NOMO-1 treated with dmso at 0.1 percent for 144 hours (cell line): ENCODE data around the gene SPINT1.
A peak's percentile ranks its signal among the peaks of the same experiment; 100 is the strongest.
"Not testable (repeated sequence)": the region's sequence is repeated elsewhere in the genome, so short reads cannot be mapped to it uniquely, and the experiment has no call there.

Experiments used
- DNase-seq: peaks from one replicate; lab custom pipeline; 2025; ENCODE audit not compliant: unreplicated experiment; lab: John Stamatoyannopoulos, UW

The SPINT1 gene

DNA sequence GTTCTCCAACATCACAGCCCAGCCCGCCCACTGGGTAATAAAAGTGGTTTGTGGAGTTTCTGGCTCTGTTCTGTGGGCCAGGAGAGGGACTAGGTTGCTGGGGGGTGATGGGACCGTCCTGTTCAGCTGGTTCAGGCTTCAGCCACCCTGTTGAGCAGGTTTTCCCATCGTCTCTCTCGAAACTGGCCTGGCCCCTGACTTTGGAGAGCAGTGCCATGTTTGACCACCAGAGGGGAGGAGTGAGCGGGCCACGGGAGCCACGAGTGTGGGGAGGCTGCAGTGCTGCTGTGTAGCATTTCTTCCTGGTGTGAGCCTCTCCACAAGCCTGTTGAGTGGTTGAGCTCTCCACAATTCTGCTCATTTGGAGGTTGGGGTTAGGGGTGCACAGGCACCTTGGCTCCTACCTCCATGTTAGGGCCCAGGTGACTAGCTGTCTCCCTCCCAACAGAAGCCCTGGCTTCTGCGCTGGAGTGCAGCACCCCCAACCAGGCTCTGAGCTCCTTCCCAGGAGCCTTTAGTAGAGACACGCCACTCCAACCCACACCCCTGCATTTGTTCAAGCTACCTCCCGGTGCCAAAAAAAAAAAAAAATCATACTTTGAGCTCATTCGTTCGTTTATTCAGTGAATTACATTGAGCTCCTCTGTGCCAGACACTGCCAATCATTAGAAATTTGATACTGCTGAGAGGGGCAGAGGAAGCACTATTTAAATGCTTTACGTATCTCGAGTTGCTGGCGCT, 13.9 kb downstream of the SPINT1 start:
- DNase-seq, result peak; percentile 34

DNA sequence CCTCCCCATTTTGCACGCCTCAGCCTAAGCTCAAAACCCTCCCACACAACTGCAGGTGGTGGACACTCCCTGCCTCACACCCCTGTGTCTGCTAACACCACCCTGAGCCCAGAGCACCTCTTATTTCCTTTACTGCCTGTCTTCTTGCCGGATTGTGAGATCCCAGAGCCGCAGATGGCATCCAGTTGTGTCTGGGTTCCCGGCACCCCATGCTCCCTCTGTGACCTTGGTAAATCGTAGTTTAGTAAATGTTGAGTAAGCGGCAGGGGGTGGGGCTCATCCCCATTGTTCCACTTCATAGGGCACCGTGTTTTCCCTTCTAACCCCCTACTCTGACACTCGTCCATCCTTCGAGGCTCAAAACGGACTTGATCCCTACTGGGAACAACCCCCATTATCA, 14.9 kb downstream of the SPINT1 start:
- DNase-seq, result no peak

DNA sequence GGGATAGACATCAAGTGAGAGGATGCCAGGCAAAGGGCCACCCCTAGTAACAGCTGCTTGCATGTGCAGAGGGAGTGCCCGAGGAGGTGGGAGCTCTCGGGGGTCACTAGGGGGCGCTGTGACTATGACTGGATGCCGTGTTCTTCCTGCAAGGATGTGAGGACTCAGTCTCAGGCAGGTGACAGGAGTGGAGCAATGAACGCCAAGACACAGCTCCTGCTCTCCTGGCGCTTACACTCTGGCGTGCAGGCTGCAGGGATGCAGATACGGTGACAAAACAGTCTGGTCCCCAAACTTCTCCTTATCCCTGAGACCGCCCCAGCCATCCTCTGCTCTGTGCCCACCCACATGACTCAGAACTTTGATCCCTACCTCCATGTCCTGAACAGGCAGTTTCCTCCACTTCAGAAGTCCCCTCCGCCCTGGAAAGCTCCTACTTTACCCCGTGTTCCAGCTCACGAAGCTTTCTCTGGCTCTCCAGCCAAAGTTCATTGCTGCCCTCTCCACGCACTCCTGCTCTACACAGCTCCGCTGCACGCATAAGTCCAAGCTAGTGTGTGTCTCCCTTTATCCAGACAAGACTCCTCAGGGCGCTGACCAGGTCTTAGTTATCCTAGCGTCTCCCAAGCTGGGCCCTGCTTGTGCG, 15.5 kb downstream of the SPINT1 start:
- peak; percentile 62 for DNase-seq

DNA sequence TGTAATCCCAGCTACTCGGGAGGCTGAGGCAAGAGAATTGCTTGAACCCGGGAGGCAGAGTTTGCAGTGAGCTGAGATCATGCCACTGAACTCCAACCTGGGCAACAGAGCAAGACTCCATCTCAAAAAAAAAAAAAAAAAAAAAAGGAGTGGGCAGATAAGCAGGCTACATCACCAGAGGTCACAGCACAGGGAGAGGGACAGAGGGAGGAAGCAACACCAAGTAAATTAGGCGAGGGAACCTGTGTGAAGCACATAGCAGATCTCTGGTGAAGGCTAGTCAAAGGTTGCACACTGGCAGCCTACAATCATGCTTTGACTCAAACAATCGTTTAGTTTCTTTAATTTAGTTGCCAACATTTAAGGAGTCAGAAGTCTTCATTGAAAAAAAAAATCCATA, 17.3 kb downstream of the SPINT1 start:
- not testable (repeated sequence) for DNase-seq

DNA sequence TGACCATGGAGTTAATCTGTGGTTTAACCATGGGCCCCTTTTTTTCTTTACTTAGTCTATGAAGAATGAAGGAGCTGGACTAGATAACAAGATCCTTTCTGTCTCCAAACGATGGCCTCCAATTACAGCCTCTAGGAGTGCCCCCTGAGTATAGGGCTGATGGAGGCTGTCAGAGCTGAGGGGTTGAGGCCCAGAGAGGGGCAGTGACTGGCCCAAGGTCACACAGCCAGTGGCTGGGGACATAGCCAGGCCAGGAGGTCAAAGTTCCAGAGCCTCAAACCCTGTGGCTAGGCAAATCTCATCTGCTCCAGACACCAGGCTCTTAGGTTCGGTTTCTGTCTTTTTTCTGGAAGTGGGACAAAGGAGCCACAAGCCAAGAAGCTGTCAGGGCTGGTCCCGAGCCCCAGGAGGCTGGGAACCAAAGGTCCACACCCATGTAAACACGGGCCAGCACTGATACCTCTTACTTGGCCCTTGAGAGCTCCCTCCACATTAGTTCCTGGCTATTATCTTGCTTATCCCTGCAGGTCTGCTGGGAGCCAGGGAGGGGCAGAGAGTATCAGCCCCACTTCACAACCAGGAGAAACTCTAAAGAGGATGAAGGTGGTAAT, 19.9 kb downstream of the SPINT1 start:
- no peak for DNase-seq

DNA sequence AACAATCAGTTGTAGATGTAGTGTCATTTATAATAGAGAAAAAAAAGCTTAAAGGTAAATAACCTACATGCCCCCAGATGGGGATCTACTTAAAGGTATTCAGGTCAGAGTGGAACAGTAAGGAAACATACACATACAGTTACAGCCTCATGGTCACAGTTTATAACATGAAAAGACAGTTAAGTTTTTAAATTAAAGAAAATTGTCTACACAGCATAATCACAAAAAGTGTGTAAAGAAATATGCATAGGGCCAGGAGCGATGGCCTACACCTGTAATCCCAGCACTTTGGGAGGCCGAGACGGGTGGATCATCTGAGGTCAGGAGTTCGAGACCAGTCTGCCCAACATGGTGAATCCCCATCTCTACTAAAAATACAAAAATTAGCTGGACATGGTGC, 23.4 kb downstream of the SPINT1 start:
- no peak for DNase-seq

DNA sequence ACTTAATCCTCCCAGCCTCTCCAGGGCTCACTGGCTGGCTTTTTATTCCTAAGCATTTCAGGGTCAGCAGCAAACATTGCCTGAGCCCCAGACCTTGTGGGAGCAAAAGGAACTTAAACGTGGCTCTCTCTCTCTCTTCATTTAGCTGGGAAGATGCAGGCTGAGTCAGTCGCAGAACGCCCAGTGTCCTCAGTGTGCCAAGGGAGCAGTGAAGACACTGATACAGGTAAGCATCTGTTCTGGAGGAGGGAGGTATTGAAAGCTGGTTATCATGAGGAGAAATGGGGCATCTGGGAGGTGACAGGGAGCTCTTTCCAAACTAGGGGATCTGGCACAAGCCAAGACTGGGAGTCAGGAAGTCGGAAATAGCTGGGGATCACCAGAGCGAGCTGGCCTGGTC, 25.8 kb downstream of the SPINT1 start:
- no peak for DNase-seq

DNA sequence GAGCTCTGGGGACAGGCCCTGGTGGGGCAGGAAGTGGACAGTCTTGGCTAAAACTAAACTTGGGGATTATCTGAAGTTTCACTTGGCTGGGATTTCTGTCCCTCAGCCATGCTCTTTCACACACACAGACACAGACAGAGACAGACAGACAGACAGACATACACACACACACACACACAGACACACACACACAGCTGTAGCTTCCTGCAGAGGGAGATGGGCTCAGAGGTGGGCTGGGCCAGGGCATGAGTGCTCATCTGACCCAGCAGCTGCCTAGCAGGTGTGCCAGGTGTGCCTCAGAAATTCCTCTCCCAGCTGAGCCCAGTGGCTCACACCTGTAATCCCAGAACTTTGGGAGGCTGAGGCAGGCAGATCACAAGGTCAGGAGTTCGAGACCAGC, 26.9 kb downstream of the SPINT1 start:
- no peak for DNase-seq

DNA sequence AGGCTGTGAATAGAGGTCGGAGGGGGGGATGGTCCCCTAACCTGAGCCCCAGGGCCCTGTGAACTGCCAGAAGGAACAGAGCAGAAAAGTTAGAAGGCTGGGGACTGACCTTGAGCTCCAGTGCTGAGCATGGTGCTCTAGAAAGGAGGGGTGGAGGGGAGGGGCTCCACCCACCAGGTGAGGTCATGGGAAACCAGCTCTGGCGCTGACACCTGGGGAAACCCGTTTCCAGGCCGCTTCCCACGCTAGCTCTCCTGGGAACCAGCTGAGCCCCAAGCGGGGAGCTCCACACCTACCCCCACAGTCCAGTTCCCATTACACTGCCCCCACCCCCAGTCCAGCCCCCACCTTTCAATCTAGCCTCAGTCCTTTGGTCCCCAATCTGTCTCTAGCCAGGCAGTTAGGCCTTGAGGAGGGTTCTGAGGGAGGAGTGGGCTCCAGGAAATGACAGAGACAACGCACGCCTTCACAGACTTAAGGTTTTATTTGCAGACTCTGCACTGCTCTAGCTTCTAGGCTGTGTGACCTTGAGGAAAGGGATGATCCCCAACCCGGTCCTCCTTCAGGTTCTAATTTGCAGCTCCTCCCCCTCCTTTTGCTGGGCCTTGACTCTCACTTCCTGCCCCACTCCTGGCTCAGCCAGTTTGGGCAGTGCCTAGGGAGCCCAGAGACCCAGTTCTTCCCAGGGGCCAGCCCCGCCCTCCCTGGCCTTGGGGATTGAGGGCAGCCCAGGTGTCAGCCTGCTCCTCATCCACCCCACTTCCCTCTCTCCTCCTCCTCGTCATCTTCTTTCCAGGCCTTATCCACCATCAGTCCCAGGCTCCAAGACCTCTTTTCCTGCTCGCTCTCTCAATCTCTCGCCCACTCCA, 28.1 kb downstream of the SPINT1 start:
- no peak for DNase-seq

DNA sequence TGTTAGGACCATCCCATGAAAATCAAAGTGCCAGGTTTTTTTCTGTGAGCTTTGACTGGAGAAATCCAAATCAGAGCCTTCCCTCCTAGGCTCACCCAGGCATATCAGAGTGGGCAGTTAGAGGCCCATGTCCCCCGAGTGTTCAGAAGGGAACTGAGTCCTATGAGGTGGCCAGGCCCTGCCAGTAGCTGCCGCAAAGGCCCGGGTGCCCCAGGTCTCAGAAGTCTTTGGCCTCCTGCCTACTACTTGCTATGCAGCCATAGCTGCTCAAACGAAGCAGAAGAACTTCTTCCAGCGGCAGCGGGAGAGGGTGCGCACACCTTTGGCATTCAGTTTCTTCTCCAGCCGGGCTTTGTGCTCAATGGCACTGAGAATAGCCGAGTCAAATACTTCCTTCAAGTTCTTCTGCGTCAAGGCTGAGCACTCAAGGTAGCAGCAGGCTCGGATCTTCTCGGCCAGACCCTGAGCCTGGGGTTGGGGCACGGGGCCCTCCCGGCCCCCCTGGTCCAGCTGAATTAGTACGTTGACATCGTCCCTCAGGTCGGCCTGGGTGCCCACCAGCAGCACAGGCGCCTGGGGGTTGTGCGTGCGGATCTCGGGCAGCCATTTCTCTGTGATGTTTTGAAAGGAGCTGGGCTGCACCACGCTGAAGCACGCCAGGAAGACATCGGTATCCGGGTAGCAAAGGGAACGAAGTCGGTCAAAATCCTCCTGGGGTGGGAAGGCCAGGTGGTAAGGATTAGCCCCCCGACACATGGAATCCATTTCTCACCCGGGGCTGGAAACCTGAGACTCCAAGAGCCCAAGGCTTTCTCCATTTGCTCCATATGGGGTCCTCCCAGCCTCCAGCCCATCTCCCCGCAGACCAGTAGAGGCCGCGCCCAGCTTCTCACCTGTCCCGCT, 29.2 kb downstream of the SPINT1 start:
- DNase-seq, result no peak

DNA sequence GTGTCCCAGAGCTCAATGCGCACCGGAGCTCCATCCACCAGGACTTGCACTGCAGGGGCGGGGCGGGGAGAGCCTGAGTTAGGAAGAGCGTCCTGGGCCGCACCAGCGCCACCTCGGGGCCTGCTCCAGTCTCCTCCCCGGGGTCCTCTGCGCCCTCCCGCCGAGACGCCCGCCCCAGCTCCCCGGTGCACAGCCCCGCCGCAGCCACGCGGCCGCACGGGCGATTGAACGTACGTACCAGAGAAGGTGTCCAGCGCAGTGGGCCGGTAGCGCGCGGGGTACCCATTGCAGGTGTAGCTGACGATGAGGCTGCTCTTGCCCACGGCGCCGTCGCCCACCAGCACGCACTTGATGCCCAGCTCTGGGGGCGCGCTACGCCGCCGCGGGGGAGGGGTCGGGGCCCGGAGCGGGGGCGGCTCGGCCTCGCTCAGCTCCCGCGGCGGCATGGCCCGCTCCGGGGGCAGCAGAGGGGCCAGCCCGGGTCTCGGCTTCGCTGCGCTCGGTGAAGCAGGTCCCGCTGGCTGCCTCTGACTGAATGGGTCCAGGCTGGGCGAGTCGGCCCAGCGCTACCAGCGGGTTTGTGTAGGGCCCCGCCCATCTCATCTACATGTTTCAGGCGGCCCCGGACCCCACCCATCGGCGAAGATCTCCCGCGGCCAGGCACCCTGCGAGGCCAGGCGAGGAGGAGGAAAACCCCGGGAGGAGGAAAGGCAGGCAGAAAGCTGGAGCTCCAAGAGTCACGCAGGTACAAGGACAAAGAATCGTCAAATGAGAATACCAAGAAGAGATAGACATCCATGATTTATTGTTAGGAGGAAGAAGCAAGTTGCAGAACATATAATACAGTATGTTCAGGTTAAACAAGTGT, 30.1 kb downstream of the SPINT1 start, which contains the start of gene RHOV:
RHOV (minus strand) TSS at position 541 of the 868 bp plus-strand sequence; CDS start at position 446, 95 bp downstream.
- peak; percentile 20 for DNase-seq

DNA sequence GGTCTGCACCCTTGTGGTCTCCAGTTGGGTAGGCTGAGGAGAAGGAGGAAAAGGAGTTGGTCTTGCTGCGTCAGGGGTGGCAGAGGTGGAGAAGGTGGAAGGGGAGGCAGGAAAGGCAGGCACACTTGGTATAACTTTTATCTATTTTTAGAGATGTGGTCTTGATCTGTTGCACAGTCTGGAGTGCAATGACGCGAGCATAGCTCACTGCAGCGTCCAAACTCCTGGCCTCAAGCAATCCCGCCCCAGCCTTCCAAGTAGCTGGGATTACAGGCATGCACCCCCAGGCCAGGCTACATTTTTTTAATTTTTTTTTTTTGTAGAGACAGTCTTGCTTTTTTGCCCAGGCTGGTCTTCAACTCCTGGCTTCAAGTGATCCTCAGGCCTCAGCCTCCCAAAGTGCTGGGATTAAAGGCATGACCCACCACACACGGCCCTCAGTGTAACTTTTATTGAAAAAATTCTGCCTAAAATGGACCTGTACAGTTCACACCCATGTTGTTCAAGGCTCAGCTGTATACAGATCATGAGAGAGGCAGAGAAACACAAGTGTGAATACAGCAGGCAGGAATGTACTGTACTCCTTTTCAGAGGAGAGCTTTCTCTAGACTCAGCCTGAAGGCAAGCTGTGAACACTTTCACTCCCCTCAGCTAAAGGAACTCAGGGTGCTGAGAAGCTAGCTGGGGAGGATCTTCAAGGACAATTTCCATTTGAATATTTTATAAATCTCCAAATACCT, 32.3 kb downstream of the SPINT1 start:
- DNase-seq, result no peak

DNA sequence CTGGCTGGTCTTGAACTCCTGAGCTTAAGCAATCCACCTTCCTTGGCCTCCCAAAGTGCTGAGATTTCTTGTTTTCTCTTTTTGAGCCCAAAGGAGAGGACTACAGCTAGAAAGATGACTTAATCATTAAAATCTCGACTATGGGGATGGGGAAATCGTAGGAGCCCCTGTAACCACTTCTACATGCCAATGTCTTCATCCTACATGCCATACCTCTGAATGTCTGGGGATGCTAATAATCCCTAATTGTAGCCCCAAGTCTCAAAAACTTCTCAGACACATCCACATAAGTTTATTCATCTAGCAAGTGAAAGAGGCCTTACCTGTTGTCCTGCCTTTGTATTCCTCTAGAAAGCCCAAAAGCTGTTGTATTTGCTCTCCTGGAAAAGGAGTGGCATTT, 33.8 kb downstream of the SPINT1 start:
- no peak for DNase-seq

DNA sequence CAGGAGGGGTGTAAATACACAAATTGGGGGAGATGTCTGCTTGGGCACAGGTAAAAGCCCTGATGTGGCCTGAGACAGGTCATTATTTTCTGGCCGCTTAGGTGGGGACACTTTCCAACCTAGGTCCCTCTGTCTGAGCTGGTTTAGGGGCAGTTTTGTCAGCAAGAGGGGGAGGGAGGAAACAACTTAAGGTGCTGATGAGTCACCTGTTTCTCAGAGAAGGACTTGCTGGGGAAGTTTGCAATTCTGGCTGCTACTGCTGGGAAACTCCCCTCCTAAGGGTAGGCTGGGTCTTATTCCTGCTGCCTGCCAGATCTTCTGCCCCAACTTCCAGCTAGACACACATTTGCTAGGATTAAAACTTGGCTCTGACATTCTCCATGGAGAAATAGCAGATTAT, 34.9 kb downstream of the SPINT1 start:
- no peak for DNase-seq

DNA sequence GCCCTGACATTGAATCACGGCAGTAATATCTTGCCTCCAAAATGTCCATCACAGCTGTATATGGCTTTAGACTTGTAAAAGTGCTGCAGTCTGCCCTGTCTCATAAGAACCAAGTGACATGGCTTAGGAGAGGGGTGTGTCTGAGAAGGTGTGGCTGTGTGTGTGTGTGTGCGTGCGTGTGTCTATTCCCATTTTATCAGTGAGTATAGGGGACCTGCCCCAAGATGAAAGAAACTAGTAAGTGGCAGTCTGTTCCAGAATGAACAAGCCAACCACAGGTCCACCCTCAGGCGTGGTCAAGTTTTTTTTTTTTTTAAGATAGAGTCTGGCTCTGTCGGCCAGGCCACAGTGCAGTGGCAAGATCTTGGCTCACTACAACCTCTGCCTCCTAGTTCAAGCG, 35.8 kb downstream of the SPINT1 start:
- no peak for DNase-seq

DNA sequence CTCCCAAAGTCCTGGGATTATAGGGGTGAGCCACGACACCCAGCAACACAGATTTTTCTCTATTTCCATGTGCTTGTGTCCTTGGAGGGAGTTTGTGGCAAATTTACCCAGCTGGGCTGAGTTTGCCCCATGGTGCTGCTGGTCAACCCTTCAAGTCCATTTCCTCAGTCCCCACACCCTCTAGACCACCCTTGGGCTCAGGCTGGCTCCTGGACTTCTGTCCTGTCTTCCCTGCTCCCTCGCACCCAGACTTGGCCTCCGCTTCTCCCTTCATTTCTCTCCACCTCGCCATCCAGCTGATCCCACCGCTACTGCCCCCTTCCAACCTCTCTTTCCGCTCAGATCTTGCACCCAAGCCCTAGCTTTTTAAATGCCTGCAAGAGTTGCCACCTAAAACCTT, 37.5 kb downstream of the SPINT1 start:
- no peak for DNase-seq

DNA sequence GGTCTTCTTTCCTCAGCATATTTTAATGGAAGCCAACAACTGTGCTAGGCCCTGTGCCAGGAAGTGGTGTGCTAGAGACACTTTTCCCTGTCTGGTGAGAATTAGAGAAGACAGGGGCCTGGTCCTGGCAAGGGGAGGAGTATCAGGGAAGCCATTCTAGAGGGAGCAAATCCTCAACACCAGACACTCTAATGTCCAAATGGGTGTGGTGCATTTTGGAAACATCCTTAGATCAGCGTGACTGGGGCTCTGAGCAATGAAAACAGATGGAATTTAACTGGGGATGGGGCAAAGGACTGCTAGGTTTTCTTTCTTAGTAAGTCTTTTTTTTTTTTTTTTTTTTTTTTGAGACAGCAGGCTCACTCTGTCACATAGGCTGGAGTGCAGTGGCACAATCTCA, 42.7 kb downstream of the SPINT1 start:
- DNase-seq, result no peak

DNA sequence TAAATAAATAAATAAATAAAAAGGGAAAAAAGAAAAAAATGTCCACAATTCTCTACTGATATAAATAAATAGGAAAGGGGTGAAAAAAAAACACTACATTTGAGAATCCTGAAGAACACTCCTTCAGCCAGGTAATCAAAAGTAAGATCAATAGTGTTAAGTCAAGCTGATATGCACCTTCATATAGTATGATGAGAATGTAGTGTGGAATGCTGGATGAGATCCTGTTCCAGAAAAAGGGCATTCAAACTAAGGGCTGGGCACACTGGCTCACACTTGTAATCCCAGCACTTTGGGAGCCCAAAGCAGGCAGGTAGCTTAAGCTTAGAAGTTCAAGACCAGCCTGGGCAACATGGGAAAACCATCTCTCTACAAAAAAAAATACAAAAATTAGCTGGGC, 45.3 kb downstream of the SPINT1 start:
- no peak for DNase-seq

DNA sequence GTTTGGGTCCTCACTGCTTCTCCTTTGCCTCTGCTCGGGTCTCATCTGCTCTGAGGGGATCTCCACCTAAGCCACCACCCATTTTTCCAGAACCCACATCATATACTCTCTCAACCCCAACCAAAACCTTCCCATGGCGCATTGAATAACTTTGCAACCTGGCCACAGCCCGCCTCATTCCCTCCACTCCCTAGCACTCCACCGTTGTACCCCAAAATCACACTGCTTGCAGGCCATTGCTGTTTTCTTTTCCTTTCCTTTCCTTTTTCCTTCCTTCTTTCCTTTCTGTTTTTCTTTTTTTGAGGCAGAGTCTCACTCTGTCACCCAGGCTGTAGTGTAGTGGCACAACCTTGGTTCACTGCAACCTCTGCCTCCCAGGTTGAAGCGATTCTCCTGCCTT, 47.3 kb downstream of the SPINT1 start:
- DNase-seq, result no peak
